GM21723 (cell line): ENCODE data around the gene SPECC1L.

Experiments
- ATAC-seq: cut with Tn5 transposase; IDR thresholded peaks from one replicate; pipeline ENCODE4 v1.9.1; 2021; ENCODE audit warnings: mild to moderate bottlenecking, moderate library complexity; ENCODE audit not compliant: unreplicated experiment

The SPECC1L gene

GRCh38 chr22:24319451-24319850, 48.8 kb downstream of the SPECC1L start:
- no peak for ATAC-seq

GRCh38 chr22:24321999-24322398, 51.4 kb downstream of the SPECC1L start:
- no peak for ATAC-seq

- no peak for ATAC-seq
Observed at GRCh38 chr22:24322522-24322921, 51.9 kb downstream of the SPECC1L start.

GRCh38 chr22:24323233-24323632, 52.6 kb downstream of the SPECC1L start:
- no peak for ATAC-seq

GRCh38 chr22:24323695-24324094, 53.1 kb downstream of the SPECC1L start:
- no peak for ATAC-seq

GRCh38 chr22:24324137-24324536, 53.5 kb downstream of the SPECC1L start:
- ATAC-seq = no peak

- ATAC-seq = no peak
Observed at GRCh38 chr22:24325105-24325757, 54.6 kb downstream of the SPECC1L start.

- no peak for ATAC-seq
Observed at GRCh38 chr22:24326266-24326665, 55.6 kb downstream of the SPECC1L start.

GRCh38 chr22:24327832-24328231, 57.2 kb downstream of the SPECC1L start:
- ATAC-seq = no peak

GRCh38 chr22:24329453-24329852, 58.8 kb downstream of the SPECC1L start:
- no peak for ATAC-seq

- no peak for ATAC-seq
Observed at GRCh38 chr22:24330636-24331035, 60.0 kb downstream of the SPECC1L start.

GRCh38 chr22:24331468-24332440, 61.1 kb downstream of the SPECC1L start:
- ATAC-seq = no peak

- ATAC-seq = no peak
Observed at GRCh38 chr22:24333301-24333700, 62.7 kb downstream of the SPECC1L start.

- no peak for ATAC-seq
Observed at GRCh38 chr22:24335496-24335895, 64.9 kb downstream of the SPECC1L start.

- no peak for ATAC-seq
Observed at GRCh38 chr22:24337894-24338645, 67.4 kb downstream of the SPECC1L start.

GRCh38 chr22:24338726-24339451, 68.3 kb downstream of the SPECC1L start:
- no peak for ATAC-seq

- ATAC-seq = no peak
Observed at GRCh38 chr22:24339452-24339747, 68.8 kb downstream of the SPECC1L start.

GRCh38 chr22:24341627-24342026, 71.0 kb downstream of the SPECC1L start:
- ATAC-seq = no peak

- ATAC-seq = no peak
Observed at GRCh38 chr22:24350627-24351026, 80.0 kb downstream of the SPECC1L start.

GRCh38 chr22:24353121-24353520, 82.5 kb downstream of the SPECC1L start:
- ATAC-seq = no peak

GRCh38 chr22:24355574-24355973, 84.9 kb downstream of the SPECC1L start:
- ATAC-seq = no peak
